HPDE6-E6E7 (cell line): Measurements from ENCODE around the gene NUMA1.

Experiments used
- DNase-seq: peaks from one replicate; pipeline ENCODE4 v3.0.0; 2011; ENCODE audit warnings: missing footprints; ENCODE audit errors: extremely low spot score

Gene NUMA1

GRCh38 chr11:72080326-72081183, at the start of gene NUMA1, which contains the start of gene LRRC51:
NUMA1 (minus strand) TSS chr11:72080542; CDS start chr11:72035943, 44,599 bp downstream.
LRRC51 (plus strand) TSS chr11:72080850; CDS start chr11:72089084, 8,234 bp downstream.
- DNase-seq, result peak; percentile 96

- DNase-seq, result no peak
Measured at GRCh38 chr11:72129381-72129780, 49.0 kb upstream of the NUMA1 start.

- DNase-seq, result no peak
Measured at GRCh38 chr11:72127923-72128322, 47.6 kb upstream of the NUMA1 start.

- no peak for DNase-seq
Measured at GRCh38 chr11:72125956-72126355, 45.6 kb upstream of the NUMA1 start.

GRCh38 chr11:72124046-72124445, 43.7 kb upstream of the NUMA1 start:
- DNase-seq, result no peak

- no peak for DNase-seq
Measured at GRCh38 chr11:72123117-72123653, 42.8 kb upstream of the NUMA1 start.

GRCh38 chr11:72122607-72123006, 42.3 kb upstream of the NUMA1 start:
- no peak for DNase-seq

GRCh38 chr11:72120930-72121329, 40.6 kb upstream of the NUMA1 start:
- DNase-seq, result no peak

- DNase-seq, result no peak
Measured at GRCh38 chr11:72119198-72119597, 38.9 kb upstream of the NUMA1 start.

GRCh38 chr11:72116019-72116755, 35.8 kb upstream of the NUMA1 start:
- DNase-seq, result no peak

GRCh38 chr11:72114570-72114969, 34.2 kb upstream of the NUMA1 start:
- no peak for DNase-seq

GRCh38 chr11:72112978-72113808, 32.9 kb upstream of the NUMA1 start:
- DNase-seq, result no peak

- peak; percentile 90 for DNase-seq
Measured at GRCh38 chr11:72112143-72112977, 32.0 kb upstream of the NUMA1 start, which contains the start of gene ANAPC15. ANAPC15 (minus strand) TSS chr11:72112695; CDS start chr11:72111276, 1,419 bp downstream.

- DNase-seq, result no peak
Measured at GRCh38 chr11:72111300-72112142, 31.2 kb upstream of the NUMA1 start.

- DNase-seq, result no peak
Measured at GRCh38 chr11:72105888-72106287, 25.5 kb upstream of the NUMA1 start, which contains the start of gene TOMT. TOMT (plus strand) TSS chr11:72105924; CDS start chr11:72105952, 28 bp downstream.

- no peak for DNase-seq
Measured at GRCh38 chr11:72103754-72104167, 23.4 kb upstream of the NUMA1 start.

GRCh38 chr11:72102946-72103753, 22.8 kb upstream of the NUMA1 start, which contains the start of gene LAMTOR1:
LAMTOR1 (minus strand) TSS chr11:72103297; CDS start chr11:72103224, 73 bp downstream.
- peak; percentile 90 for DNase-seq

GRCh38 chr11:72102631-72102945, 22.2 kb upstream of the NUMA1 start:
- DNase-seq, result no peak

GRCh38 chr11:72102162-72102561, 21.8 kb upstream of the NUMA1 start:
- DNase-seq, result no peak
